ENCODE data around the gene SIVA1.

- TF ChIP-seq, protein P1, sequence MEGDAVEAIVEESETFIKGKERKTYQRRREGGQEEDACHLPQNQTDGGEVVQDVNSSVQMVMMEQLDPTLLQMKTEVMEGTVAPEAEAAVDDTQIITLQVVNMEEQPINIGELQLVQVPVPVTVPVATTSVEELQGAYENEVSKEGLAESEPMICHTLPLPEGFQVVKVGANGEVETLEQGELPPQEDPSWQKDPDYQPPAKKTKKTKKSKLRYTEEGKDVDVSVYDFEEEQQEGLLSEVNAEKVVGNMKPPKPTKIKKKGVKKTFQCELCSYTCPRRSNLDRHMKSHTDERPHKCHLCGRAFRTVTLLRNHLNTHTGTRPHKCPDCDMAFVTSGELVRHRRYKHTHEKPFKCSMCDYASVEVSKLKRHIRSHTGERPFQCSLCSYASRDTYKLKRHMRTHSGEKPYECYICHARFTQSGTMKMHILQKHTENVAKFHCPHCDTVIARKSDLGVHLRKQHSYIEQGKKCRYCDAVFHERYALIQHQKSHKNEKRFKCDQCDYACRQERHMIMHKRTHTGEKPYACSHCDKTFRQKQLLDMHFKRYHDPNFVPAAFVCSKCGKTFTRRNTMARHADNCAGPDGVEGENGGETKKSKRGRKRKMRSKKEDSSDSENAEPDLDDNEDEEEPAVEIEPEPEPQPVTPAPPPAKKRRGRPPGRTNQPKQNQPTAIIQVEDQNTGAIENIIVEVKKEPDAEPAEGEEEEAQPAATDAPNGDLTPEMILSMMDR (IDR thresholded peaks at IDR 0.05) = no peak
- TF ChIP-seq POLR2A (IDR thresholded peaks at IDR 0.05) = no peak
Observed at GRCh38 chr14:104777808-104778249, 24.9 kb downstream of the SIVA1 start.

Measured in esophagus squamous epithelium (tissue), 4 donors.